GM19238 (cell line): ENCODE measurements around the gene OCRL.
A peak's percentile ranks its signal among the peaks of the same experiment; 100 is the strongest.

Experiments
- DNase-seq: peaks from one replicate; pipeline ENCODE4 v3.0.0; 2011; ENCODE audit warnings: low spot score; ENCODE audit not compliant: insufficient read length

Gene OCRL

GRCh38 chrX:129585167-129585566 lies 45.1 kb downstream of the OCRL start:
- no peak for DNase-seq

- DNase-seq, result no peak
Measured at GRCh38 chrX:129585691-129586090, 45.6 kb downstream of the OCRL start.

GRCh38 chrX:129586446-129586845 lies 46.4 kb downstream of the OCRL start:
- no peak for DNase-seq

- DNase-seq, result no peak
Measured at GRCh38 chrX:129590596-129590995, 50.5 kb downstream of the OCRL start.

- no peak for DNase-seq
Measured at GRCh38 chrX:129593137-129593536, 53.1 kb downstream of the OCRL start.

GRCh38 chrX:129594781-129595180 lies 54.7 kb downstream of the OCRL start:
- no peak for DNase-seq

- no peak for DNase-seq
Measured at GRCh38 chrX:129596077-129596476, 56.0 kb downstream of the OCRL start.

GRCh38 chrX:129597905-129598304 lies 57.8 kb downstream of the OCRL start:
- no peak for DNase-seq

GRCh38 chrX:129599499-129599898 lies 59.4 kb downstream of the OCRL start:
- no peak for DNase-seq

- no peak for DNase-seq
Measured at GRCh38 chrX:129599996-129600395, 59.9 kb downstream of the OCRL start.

- no peak for DNase-seq
Measured at GRCh38 chrX:129600981-129601424, 60.9 kb downstream of the OCRL start.

- peak; percentile 50 for DNase-seq
Measured at GRCh38 chrX:129606918-129607317, 66.9 kb downstream of the OCRL start.

- no peak for DNase-seq
Measured at GRCh38 chrX:129608496-129608895, 68.4 kb downstream of the OCRL start.

GRCh38 chrX:129609395-129609794 lies 69.3 kb downstream of the OCRL start:
- no peak for DNase-seq

GRCh38 chrX:129612396-129612795 lies 72.3 kb downstream of the OCRL start:
- DNase-seq, result no peak

GRCh38 chrX:129613596-129613995 lies 73.5 kb downstream of the OCRL start:
- DNase-seq, result no peak

GRCh38 chrX:129614481-129615255 lies 74.6 kb downstream of the OCRL start:
- DNase-seq, result no peak

- DNase-seq, result no peak
Measured at GRCh38 chrX:129617420-129617819, 77.4 kb downstream of the OCRL start.

- DNase-seq, result no peak
Measured at GRCh38 chrX:129618997-129619396, 78.9 kb downstream of the OCRL start.

- DNase-seq, result no peak
Measured at GRCh38 chrX:129622757-129623301, 82.8 kb downstream of the OCRL start.

GRCh38 chrX:129626026-129626425 lies 86.0 kb downstream of the OCRL start:
- no peak for DNase-seq

GRCh38 chrX:129629837-129630236 lies 89.8 kb downstream of the OCRL start:
- DNase-seq, result no peak

GRCh38 chrX:129631849-129632248 lies 91.8 kb downstream of the OCRL start:
- no peak for DNase-seq
